HL-60 (cell line): Measurements from ENCODE around the gene PRKAR2B.

Source experiments
- GABPA ChIP-seq: IDR thresholded peaks from 2 replicates; pipeline ENCODE4 v1.6.1; 2012; ENCODE audit warnings: low read depth
- TF ChIP-seq, protein P1 (sequence below): IDR thresholded peaks from one replicate; pipeline ENCODE4 v1.5.1; 2011; ENCODE audit warnings: low read length, control low read depth, inconsistent platforms; ENCODE audit not compliant: insufficient read depth

DNA sequence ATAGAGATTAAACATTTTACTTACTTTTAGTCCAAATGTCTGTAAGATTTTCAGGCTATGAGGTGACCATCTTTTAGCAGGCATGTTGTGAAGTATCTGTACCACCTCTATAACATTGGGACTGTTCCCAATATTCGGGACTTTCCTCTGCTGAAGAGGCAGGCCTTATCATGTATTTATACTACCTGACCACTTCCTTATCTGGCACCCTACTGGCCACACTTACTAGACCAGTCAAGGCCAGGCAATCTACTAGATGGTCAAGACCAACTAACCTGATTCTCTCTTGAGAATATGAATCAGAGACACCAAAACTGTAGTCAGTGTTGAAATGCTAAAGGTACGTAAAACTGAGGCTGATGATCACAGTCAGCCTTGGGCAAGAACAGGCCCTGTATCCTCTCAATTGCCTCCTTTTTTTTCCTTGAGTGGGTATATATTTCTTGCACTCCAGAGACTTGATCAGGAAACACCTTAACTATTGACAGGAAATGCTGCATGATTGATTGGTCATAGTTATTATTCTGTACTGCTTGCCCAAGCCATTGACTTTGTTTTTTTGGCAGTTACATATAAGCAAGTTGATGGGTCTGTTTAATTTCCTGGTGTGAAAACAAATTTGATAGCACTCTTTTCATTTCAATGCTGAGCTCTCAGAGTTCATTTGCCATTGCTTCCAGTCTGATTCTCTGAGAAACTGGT, 5.2 kb upstream of the PRKAR2B start:
- TF ChIP-seq, protein P1, sequence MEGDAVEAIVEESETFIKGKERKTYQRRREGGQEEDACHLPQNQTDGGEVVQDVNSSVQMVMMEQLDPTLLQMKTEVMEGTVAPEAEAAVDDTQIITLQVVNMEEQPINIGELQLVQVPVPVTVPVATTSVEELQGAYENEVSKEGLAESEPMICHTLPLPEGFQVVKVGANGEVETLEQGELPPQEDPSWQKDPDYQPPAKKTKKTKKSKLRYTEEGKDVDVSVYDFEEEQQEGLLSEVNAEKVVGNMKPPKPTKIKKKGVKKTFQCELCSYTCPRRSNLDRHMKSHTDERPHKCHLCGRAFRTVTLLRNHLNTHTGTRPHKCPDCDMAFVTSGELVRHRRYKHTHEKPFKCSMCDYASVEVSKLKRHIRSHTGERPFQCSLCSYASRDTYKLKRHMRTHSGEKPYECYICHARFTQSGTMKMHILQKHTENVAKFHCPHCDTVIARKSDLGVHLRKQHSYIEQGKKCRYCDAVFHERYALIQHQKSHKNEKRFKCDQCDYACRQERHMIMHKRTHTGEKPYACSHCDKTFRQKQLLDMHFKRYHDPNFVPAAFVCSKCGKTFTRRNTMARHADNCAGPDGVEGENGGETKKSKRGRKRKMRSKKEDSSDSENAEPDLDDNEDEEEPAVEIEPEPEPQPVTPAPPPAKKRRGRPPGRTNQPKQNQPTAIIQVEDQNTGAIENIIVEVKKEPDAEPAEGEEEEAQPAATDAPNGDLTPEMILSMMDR = no peak
- TF ChIP-seq GABPA = no peak
